ENCODE results near the gene SEMA5A.

DNA sequence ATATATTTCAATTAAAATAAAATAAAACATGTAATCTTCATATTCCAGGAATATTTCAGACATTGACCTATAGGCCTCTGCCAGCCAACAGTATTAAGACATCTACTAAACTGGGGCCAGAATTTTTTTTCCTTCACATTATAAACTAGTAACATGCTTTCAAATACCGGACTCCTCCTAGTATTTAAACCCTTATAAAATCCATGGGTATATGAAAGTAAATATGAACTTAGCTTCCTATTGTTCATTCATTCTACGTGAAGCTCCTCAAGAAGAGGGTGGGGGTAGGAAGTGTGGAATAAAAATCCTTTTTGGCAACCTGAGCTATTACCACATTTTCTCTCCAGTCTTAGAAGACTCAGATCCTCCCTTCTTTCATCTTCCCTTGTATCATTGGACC, 16.4 kb downstream of the SEMA5A start:
- TF ChIP-seq, protein P1, sequence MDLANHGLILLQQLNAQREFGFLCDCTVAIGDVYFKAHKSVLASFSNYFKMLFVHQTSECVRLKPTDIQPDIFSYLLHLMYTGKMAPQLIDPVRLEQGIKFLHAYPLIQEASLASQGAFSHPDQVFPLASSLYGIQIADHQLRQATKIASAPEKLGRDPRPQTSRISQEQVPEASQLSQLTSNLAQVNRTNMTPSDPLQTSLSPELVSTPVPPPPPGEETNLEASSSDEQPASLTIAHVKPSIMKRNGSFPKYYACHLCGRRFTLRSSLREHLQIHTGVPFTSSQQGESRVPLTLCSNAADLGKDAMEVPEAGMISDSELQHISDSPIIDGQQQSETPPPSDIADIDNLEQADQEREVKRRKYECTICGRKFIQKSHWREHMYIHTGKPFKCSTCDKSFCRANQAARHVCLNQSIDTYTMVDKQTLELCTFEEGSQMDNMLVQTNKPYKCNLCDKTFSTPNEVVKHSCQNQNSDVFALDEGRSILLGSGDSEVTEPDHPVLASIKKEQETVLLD (CRISPR knock-in tag; IDR thresholded peaks at IDR 0.05; ENCODE audit: low read depth), result no peak
- TF ChIP-seq, protein P2, sequence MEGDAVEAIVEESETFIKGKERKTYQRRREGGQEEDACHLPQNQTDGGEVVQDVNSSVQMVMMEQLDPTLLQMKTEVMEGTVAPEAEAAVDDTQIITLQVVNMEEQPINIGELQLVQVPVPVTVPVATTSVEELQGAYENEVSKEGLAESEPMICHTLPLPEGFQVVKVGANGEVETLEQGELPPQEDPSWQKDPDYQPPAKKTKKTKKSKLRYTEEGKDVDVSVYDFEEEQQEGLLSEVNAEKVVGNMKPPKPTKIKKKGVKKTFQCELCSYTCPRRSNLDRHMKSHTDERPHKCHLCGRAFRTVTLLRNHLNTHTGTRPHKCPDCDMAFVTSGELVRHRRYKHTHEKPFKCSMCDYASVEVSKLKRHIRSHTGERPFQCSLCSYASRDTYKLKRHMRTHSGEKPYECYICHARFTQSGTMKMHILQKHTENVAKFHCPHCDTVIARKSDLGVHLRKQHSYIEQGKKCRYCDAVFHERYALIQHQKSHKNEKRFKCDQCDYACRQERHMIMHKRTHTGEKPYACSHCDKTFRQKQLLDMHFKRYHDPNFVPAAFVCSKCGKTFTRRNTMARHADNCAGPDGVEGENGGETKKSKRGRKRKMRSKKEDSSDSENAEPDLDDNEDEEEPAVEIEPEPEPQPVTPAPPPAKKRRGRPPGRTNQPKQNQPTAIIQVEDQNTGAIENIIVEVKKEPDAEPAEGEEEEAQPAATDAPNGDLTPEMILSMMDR (CRISPR knock-in tag; IDR thresholded peaks at IDR 0.05), result no peak
